MG63 (cell line): ENCODE results near the gene KDM7A. TPM values are rescaled to one million over a fixed set of nuclear protein-coding genes. Genes with fewer than 3 reads are reported as not detected.
A peak's percentile ranks its signal among the peaks of the same experiment; 100 is the strongest.

ENCODE experiments used
- DNase-seq: peaks from one replicate; pipeline ENCODE4 v3.0.0-alpha.2; 2020
- H3K27me3 ChIP-seq: fragments of 250-450 bp; sonication (Bioruptor Pico); 2 replicates; pipeline ENCODE4 v1.5.1; 2020; ENCODE audit warnings: mild to moderate bottlenecking, moderate library complexity
- H3K36me3 ChIP-seq: fragments of 250-450 bp; sonication (Bioruptor Pico); 2 replicates; pipeline ENCODE4 v1.5.1; 2020; ENCODE audit warnings: mild to moderate bottlenecking, moderate library complexity
- H3K4me3 ChIP-seq: fragments of 250-450 bp; sonication (Bioruptor Pico); 2 replicates; pipeline ENCODE4 v1.5.1; 2020; ENCODE audit warnings: mild to moderate bottlenecking, moderate library complexity
- H3K9me3 ChIP-seq: fragments of 250-450 bp; sonication (Bioruptor Pico); 2 replicates; pipeline ENCODE4 v1.5.1; 2020; ENCODE audit warnings: mild to moderate bottlenecking, moderate library complexity
- total RNA-seq: library from RNA; depleted of rRNA; stranded (reverse); fragments of >200 nt; shearing (Covaris generic); gene quantifications from 2 replicates; pipeline ENCODE4 v1.2.3, GENCODE V29; 2014; ENCODE audit warnings: low replicate concordance

Gene KDM7A
- total RNA-seq, 1 experiment from 2014 or later = 0.46 TPM

DNA sequence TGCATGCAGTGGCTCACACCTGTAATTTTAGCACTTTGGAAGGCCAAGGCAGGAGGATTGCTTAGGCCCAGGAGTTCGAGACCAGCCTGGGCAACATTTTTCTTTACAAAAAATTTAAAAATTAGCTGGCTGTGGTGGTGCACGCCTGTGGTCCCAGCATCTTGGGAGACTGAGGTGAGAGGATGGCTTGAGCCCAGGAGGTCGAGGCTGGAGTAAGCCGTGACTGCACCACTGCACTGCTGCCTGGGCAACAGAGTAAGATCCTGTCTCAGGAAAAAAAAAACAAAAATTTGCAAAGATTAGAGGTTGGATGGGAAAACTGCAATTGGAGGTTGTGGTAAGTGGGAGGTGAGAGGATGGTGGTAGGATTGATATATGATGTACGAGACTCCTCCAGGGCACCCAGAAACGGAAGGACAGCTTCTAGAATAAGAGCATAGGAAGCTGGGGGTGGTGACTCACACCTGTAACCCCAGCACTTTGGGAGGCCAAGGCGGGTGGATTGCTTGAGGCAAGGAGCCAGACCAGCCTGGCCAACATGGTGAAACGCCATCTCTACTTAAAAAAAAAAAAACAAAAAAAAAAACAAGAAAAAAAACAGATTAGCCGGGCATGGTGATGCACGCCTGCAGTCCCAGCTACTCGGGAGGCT lies 94.9 kb downstream of the KDM7A start:
- no peaks in the 10 kb centered on the region for H3K27me3 ChIP-seq
- no peaks in the 10 kb centered on the region for H3K9me3 ChIP-seq
- no peak overlapping the region for H3K4me3 ChIP-seq
- no peak for DNase-seq
- no peaks in the 10 kb centered on the region for H3K36me3 ChIP-seq

DNA sequence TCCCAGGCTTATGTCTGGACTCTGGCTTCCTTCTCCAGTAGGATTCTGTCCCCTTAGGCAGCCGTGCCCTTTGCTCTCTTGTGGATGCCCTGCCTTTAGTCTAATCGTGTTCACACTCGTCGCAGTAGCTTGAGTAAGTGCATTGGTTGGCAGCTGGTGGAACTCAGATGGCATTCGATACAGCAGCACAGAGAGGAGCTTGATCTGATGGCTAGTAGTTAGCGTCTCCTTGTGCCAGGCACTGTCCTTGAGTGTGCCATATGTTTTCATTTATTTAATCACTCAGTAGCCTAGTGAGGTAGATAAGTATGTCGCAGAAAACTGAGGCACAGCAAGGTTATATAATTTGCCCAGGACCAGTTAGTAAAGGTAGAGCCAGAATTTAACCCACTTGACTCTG lies 95.9 kb downstream of the KDM7A start:
- Histone ChIP-seq H3K9me3 (no peaks in the 10 kb centered on the region), H3K36me3 (no peaks in the 10 kb centered on the region), H3K4me3 (no peak overlapping the region), H3K27me3 (no peaks in the 10 kb centered on the region)
- DNase-seq = no peak

DNA sequence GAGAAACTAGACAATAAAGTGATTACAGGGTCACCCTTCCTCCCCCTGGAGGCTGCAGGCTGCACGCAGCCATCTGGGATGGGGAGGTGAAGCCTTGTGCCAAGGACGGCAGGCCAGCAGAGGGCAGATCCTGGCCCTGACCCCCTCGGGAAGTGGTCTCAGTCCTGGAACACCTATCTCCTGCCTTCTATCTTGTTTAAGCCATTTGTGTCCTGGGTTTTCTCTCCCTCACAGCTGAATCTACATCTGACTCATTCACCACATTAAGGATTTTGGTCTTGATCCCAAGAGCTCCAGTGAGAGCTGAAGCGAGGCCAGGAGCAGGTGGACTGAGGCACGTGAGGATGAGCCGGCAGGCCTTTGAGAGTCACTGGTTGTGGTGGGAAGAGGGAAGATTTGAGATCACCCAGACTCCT lies 97.7 kb downstream of the KDM7A start:
- Histone ChIP-seq H3K36me3 (no peaks in the 10 kb centered on the region), H3K4me3 (no peak overlapping the region)
- DNase-seq = peak; percentile 70

DNA sequence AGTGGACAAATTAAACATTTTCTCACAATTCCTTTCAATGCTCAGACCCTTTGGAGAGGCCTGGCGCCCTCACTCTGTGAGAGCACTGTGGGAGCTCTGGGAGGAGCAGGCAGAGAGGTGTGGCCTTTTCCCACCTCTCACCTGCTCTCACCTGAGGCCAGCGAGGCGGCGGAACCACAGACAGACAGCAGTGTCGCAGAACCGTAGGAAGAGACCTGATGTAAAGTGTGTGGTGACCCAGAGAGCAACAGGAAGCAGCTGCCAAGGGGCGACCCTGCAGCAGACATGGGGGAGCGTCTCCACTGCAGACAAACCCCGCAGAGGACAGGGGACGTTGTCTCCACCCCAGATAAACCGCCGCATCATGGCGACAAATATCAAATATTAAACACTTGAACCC lies 98.4 kb downstream of the KDM7A start:
- H3K36me3 ChIP-seq = no peaks in the 10 kb centered on the region
- no peak for DNase-seq

More for the DNA sequence above, 97.7 kb downstream of the KDM7A start:
- Histone ChIP-seq H3K27me3 (no peaks in the 10 kb centered on the region), H3K9me3 (no peaks in the 10 kb centered on the region)

DNA sequence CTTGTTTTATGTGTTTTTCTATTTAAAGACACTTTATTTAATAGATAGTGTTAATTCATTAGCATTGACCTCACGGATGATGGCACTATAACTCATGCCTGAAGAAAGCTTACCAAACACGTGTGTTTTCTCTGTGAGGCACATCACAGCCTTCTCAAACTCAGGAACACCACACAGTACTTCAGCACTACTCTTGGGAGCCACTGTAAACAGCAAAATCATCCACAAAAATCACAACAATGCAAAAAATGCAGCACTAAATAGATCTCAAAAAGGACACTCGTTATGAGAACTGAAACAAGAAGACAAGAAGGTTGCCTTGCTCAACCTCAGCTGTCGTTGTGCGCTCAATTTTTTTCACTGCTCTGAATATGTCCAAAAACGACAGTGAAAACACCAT lies 102.0 kb downstream of the KDM7A start:
- H3K36me3 ChIP-seq = no peaks in the 10 kb centered on the region
- no peaks in the 10 kb centered on the region for H3K9me3 ChIP-seq
- DNase-seq = no peak
- H3K27me3 ChIP-seq = no peaks in the 10 kb centered on the region
- H3K4me3 ChIP-seq = no peak overlapping the region

More for the DNA sequence above, 98.4 kb downstream of the KDM7A start:
- H3K9me3 ChIP-seq = no peaks in the 10 kb centered on the region
- H3K27me3 ChIP-seq = no peaks in the 10 kb centered on the region
- H3K4me3 ChIP-seq = no peak overlapping the region

DNA sequence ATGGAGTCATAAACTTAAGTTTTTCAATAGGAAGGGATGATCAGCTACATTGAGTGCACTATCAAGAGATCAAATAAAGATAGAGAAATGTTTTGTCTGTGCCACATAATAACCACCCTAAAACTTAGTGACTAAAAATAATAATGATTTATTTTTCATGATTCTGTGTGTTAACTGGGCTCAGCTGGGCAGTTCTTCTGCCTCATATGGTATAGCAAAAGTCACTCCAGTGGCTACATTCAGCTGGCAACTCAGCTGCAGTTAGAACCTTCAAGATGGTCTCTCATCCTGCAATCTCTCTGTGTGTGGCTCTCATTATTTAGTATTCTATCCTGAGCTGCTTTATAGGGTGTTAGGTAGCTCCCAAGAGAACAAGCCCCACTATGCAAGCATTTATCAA lies 106.2 kb downstream of the KDM7A start:
- H3K4me3 ChIP-seq = no peak overlapping the region
- no peaks in the 10 kb centered on the region for H3K27me3 ChIP-seq
- DNase-seq = no peak
- H3K36me3 ChIP-seq = no peaks in the 10 kb centered on the region
- H3K9me3 ChIP-seq = peaks cover 2% of the 10 kb centered on the region

DNA sequence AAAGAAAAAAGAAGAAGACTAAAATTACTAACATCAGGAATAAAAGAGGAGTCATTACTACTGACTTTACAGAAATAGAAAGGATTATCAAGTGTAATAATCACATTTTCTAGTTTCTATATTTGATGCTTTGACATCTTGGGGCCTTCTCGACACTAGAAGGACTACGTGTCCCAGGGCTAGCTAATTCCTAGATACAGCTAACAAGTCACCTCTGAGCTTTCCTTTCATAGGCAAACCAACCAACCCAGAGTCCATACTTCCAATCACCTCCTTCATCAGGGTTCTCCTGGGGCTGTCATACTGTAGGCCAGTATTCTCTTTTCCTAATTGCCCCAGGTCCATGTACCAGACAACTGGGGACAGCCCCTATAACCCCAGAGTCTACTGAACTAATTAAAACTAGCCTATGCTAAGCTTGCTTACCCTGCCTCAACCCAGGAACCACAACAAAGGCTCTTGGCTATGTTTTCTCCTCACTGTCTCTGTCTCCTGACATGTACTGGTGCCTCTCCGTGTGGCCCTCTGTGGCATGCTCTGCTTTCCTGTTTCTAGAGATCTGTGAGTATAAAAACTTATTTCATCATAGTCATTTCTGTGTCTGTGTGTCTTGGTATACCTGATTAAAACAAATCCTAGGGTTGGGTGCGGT lies 107.4 kb downstream of the KDM7A start:
- Histone ChIP-seq H3K9me3 (peaks cover 2% of the 10 kb centered on the region), H3K4me3 (no peak overlapping the region), H3K27me3 (no peaks in the 10 kb centered on the region), H3K36me3 (no peaks in the 10 kb centered on the region)
- DNase-seq = no peak

DNA sequence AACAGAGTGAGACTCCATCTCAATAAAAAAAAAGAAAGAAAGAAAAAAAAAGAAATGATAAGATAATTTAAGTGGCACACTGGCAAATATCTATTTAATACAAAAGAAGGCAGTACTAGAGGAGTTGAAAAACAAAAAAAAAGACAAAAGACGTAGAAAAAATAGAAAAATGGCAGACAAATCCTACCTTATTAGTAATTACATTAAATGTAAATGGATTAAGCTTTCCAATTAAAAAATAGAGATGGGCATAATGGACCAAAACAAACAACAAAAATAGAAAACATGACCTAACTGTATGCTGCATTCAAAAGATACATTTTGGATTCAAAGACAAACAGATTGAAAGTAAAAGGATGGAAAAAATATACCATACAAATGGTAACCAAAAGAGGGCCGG lies 108.8 kb downstream of the KDM7A start:
- no peaks in the 10 kb centered on the region for H3K27me3 ChIP-seq
- no peaks in the 10 kb centered on the region for H3K36me3 ChIP-seq
- DNase-seq = no peak
- peaks cover 2% of the 10 kb centered on the region for H3K9me3 ChIP-seq
- H3K4me3 ChIP-seq = no peak overlapping the region

DNA sequence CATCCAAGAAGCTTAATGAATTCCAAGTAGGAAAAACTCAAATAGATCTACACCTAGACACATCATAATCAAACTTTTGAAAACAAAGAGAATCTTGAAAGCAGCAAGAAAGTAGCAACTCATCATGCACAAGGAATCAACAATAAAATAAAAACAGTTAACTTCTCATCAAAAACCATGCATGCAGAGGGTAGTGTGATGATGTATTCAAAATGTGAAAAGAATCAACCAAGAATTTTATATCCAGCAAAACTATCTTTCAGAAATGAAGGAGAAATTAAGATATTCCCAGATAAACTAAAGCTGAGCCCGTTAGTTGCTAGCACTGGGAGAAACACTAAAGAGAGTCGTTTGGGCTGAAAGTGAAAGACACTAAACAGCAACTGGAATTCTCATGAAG lies 109.7 kb downstream of the KDM7A start:
- Histone ChIP-seq H3K9me3 (peaks cover 2% of the 10 kb centered on the region), H3K4me3 (no peak overlapping the region), H3K36me3 (no peaks in the 10 kb centered on the region), H3K27me3 (no peaks in the 10 kb centered on the region)
- DNase-seq = no peak

DNA sequence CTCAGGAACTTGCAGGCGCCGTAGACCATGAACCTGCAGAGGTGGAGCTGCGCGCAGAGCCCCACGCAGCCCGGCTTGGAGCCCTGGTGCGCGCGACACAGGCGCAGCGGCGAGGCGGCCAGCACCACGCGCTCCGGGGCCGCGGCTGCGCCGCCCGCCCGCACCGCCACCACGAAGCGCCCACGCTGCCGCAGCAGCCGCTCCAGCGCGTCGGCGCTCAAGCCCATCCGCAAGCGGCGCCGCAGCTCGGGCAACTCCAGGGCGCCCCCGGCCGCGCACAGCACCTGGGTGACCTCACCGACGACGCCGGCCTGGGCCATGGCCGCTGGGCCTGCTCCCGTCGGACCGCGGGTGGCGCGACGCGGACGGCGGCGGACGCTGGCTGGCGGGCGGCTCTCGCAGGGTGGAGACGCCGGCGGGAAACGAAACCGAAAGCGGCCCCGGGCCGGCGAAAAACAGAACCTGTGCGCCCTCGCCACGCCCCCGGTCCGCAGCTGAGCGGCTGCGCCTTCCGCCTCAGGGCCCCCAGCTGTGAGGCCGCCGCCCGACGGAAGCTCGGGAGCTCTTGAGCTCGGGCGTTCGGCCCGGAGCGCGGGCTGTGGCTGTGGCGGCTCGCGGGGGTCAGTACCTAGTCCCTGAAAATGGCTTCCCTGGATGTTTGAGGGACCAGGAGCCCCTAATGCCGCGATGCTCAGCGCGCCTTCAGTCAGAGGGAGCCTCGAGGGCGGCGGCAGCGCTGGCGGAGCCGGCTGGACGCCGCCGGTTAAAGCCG lies 114.1 kb downstream of the KDM7A start, which contains the start of gene PARP12:
PARP12 (minus strand) TSS at position 424 of the 772 bp plus-strand sequence; CDS start at position 320, 104 bp downstream.
- H3K36me3 ChIP-seq = no peaks in the 10 kb centered on the region
- DNase-seq = peak; percentile 84
- H3K27me3 ChIP-seq = no peaks in the 10 kb centered on the region
- H3K4me3 ChIP-seq = peak within 1 kb of the TSS; percentile 63
- peaks cover 2% of the 10 kb centered on the region for H3K9me3 ChIP-seq

DNA sequence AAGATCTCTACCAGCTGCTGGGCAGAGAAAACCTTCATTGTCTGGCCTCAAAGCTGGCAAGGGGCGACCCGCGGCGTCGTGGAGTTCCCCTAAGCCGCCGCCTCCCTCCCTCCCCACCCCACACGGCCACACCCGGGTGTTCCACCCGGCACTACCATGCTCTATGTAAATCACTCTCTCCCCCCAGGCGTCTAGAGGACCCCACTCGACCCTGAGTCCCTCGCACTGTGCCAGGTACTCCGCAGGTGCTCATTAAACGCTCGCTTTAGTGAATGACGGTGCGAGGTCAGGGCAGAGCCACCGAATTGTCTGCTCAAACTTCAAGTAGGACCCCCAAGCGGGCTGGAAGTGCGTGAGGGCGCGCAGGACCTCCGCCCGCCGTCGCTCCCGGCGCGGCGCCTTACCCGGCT lies 114.7 kb downstream of the KDM7A start:
- peak overlapping the region; percentile 63 for H3K4me3 ChIP-seq
- H3K9me3 ChIP-seq = peaks cover 2% of the 10 kb centered on the region; the same call in 1 of the 2 replicates
- peak; percentile 28 for DNase-seq
- no peaks in the 10 kb centered on the region; the same call in 1 of the 2 replicates for H3K36me3 ChIP-seq
- H3K27me3 ChIP-seq = no peaks in the 10 kb centered on the region

DNA sequence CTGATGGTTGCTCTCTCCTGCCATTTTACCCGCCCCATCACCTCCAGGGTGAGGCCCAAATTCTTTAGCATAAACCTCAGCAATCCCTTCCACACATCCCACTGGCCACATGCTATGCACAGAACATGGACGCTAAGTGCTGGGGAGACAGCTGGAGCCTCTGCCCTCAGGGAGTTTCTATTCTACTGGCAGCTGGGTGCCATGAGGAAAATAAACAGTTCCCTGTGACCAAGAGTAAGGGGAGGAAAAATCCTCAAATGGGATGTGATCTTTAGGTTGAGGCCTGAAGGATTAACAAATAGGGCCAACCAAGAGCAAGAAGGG lies 115.2 kb downstream of the KDM7A start:
- no peak for DNase-seq
- no peaks in the 10 kb centered on the region for H3K9me3 ChIP-seq
- H3K27me3 ChIP-seq = no peaks in the 10 kb centered on the region
- H3K4me3 ChIP-seq = peak overlapping the region; percentile 63
- no peaks in the 10 kb centered on the region; the same call in 1 of the 2 replicates for H3K36me3 ChIP-seq

DNA sequence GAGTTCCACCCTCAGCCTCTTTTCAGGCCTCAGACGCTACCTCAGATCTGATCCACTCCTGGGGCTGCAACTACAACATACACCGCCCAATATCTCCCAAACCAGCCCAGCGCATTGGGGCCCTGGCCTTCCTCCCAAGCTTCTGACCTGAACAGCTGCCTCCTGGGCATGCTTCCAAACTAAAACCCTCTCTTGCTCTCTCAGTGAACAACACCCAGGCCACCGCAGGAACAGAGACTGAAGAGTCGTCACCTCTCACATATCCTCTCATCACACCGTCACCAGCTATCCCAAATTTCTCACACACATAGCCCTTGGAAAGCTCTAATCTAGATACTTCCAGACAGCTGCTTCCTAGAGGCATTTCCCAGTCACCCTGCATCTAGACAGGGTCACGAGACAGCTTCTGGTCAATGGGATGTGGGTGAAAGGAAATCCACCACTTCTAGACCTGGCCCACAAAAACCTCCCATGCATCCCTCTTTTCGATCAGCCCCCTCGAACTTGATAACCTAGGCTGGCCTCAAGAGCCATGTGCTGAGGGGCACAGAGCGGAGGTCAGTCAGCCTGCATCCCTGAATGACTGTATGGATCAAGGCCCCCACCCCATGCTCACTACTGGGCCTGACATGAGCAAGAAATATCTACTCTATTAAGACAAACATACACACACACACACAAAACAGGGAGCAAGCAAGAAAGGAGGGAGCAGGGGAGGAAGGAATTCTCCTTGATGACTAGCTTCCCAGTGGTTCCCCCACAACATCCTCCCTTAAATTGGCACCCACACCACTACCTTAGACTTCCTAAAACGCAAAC lies 115.8 kb downstream of the KDM7A start:
- Histone ChIP-seq H3K4me3 (peak overlapping the region; percentile 63; the same call in 1 of the 2 replicates), H3K9me3 (no peaks in the 10 kb centered on the region), H3K27me3 (no peaks in the 10 kb centered on the region), H3K36me3 (no peaks in the 10 kb centered on the region; the same call in 1 of the 2 replicates)
- peak; percentile 43 for DNase-seq

DNA sequence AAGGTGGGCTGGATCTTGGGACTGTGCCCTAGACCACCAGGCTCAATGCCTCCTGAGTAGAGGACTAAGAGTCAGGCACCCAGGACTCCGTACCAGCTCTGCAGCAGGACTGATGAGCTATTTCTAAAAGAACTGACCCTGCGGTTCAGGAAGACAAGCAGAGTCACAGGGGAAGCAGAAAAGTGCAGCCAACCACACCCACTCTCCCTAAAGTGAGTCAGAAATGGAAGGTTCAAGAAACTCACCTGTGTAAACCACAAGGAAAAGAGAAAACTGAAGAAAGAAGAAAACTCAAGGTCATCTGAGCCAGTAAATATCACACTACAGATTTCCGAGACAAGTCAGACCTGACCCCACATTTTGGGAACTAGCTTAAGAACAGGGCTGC lies 116.5 kb downstream of the KDM7A start:
- Histone ChIP-seq H3K27me3 (no peaks in the 10 kb centered on the region), H3K4me3 (no peak overlapping the region), H3K9me3 (no peaks in the 10 kb centered on the region), H3K36me3 (no peaks in the 10 kb centered on the region; the same call in 1 of the 2 replicates)
- DNase-seq = no peak

DNA sequence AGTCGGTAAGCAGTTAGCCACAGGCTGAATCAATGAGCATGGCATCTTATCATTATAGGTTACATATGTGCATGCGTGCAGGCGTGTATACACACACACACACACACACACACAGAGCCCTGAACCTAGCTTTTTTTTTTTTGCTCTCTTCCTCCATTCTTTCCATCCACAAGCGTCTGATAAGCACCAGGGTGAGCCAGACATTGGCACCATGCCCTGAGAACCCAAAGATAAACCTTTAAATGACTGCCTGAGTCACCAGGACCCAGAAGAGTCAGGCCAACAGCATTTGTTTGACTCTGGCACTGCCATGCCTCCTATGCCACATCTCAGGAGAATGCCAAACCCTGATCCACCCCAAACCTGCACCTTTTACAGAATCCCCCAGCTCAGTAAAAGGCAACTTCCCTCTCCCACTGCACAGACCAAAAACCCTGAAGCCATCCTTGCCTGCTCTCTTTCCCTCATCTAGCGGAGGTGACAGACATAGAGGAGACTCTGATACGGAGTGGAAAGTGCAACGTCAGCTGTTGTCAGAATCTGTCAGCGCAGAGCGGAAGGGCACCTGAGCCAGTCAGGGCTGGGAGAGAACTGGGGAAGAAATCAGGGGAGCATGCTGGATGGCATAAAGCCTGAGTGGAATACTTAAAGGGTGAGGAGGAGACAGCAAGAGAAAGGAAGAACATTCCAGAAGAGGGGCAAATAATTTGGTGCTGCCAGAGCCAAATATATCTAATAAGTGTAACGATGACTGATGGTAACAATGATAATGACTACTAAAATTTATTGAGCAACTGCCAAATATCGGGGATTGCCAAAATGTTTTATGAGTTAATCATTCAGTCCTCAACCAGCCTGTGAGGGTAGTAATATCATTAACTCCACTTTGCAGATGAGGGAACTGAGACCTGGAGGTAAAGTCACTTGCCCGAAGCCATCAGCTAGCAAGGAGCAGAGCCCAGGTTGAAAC lies 117.2 kb downstream of the KDM7A start:
- no peak overlapping the region for H3K4me3 ChIP-seq
- H3K27me3 ChIP-seq = no peaks in the 10 kb centered on the region
- H3K9me3 ChIP-seq = no peaks in the 10 kb centered on the region
- DNase-seq = peak; percentile 84
- no peaks in the 10 kb centered on the region; the same call in none of the 2 replicates for H3K36me3 ChIP-seq

DNA sequence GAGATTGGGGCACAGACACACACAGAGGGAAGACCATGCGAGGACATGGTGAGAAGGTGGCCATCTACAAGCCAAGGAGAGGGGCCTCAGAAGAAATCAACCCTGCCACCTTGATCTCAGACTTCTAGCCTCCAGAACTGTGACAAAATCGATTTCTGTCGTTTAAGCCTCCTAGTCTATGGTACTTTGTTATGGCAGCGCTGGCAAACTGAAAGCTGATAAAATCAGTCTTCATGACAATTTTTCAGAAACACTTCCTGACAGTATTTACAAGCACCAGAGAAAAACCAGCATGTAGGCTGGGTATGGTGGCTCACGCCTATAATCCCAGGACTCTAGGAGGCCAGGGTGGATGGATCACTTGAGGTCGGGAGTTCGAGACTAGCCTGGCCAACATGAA lies 118.3 kb downstream of the KDM7A start:
- Histone ChIP-seq H3K4me3 (no peak overlapping the region), H3K36me3 (no peaks in the 10 kb centered on the region; the same call in none of the 2 replicates), H3K27me3 (no peaks in the 10 kb centered on the region), H3K9me3 (no peaks in the 10 kb centered on the region)
- no peak for DNase-seq
